ENCODE data around the gene TBKBP1.

DNA sequence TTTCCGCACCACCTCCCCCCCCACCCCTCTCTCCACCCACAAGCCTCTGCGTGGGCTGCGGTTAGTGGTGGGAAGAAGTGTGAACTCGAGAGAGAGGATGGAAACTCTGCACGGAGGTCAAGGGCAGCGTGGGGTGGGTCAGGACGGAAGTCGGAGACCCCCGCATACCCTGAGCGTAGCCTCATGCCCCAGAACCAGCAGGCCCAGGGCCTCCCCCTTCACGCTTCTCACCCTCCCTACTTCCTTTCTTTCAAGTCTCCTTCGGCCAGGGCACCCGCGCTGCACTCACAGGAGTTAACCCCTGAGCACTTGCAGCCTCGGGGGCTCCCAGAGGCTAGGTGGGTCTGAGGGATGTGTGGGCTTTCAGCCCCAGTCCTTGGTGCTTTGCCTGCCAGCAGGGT, 9.2 kb downstream of the TBKBP1 start:
- no peak for TF ChIP-seq CTCF (IDR thresholded peaks at IDR 0.05)
- TF ChIP-seq EP300 (IDR thresholded peaks at IDR 0.05): no peak

All from tibial nerve (tissue), 4 donors.